VCaP (cell line): ENCODE data around the gene RNASE9.
"Not testable (repeated sequence)": the region's sequence is repeated elsewhere in the genome, so short reads cannot be mapped to it uniquely, and the experiment has no call there.

Experiments
- H3K27ac ChIP-seq: fragments of 450-650 bp; 2 replicates; pipeline ENCODE4 v1.5.1; 2017
- TF ChIP-seq, protein P1 (sequence below): fragments of 450-650 bp; conservative IDR thresholded peaks from 2 replicates; pipeline ENCODE4 v1.5.1; 2017; ENCODE audit warnings: mild to moderate bottlenecking, moderate library complexity

RNASE9 gene

GRCh38 chr14:20606190-20606901 lies 45.5 kb upstream of the RNASE9 start:
- TF ChIP-seq, protein P1, sequence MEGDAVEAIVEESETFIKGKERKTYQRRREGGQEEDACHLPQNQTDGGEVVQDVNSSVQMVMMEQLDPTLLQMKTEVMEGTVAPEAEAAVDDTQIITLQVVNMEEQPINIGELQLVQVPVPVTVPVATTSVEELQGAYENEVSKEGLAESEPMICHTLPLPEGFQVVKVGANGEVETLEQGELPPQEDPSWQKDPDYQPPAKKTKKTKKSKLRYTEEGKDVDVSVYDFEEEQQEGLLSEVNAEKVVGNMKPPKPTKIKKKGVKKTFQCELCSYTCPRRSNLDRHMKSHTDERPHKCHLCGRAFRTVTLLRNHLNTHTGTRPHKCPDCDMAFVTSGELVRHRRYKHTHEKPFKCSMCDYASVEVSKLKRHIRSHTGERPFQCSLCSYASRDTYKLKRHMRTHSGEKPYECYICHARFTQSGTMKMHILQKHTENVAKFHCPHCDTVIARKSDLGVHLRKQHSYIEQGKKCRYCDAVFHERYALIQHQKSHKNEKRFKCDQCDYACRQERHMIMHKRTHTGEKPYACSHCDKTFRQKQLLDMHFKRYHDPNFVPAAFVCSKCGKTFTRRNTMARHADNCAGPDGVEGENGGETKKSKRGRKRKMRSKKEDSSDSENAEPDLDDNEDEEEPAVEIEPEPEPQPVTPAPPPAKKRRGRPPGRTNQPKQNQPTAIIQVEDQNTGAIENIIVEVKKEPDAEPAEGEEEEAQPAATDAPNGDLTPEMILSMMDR: peak; percentile 83
- no peak overlapping the region for H3K27ac ChIP-seq

GRCh38 chr14:20603813-20604690 lies 43.2 kb upstream of the RNASE9 start:
- TF ChIP-seq, protein P1: no peak
- no peak overlapping the region for H3K27ac ChIP-seq

- no peak overlapping the region for H3K27ac ChIP-seq
- TF ChIP-seq, protein P1: no peak
These were observed 41.7 kb upstream of the RNASE9 start for GRCh38 chr14:20602583-20602982.

DNA sequence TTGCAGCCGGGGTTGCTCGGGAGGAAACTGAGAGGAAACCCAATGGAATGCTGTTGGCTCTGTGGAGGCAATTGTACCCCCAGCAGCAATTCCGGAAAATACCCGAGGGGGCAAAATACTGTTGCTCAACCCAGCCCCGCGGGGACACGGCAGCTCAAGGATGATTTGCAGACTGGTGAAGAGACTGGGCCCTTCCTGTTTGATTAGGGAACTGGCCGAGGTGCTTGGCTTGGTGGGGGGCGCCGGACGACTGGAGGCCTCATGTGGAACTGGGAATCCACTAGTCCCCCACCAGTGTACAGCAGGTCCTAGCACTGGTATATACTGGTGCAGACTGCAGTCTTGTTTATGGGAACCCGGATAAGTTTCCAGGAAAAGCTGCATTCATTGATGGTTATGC lies 40.7 kb upstream of the RNASE9 start:
- TF ChIP-seq, protein P1: no peak
- H3K27ac ChIP-seq: no peak overlapping the region

GRCh38 chr14:20597108-20597507 lies 36.3 kb upstream of the RNASE9 start:
- TF ChIP-seq, protein P1: no peak
- no peak overlapping the region for H3K27ac ChIP-seq

GRCh38 chr14:20595726-20596125 lies 34.9 kb upstream of the RNASE9 start:
- not testable (repeated sequence) for H3K27ac ChIP-seq

- no peak overlapping the region for H3K27ac ChIP-seq
- TF ChIP-seq, protein P1: no peak
These were observed 31.7 kb upstream of the RNASE9 start for GRCh38 chr14:20592574-20592973.

GRCh38 chr14:20591235-20591634 lies 30.4 kb upstream of the RNASE9 start, which contains the start of gene RNASE12:
RNASE12 (minus strand) TSS chr14:20591376; CDS start chr14:20590723, 653 bp downstream.
- no peak within 1 kb of the TSS for H3K27ac ChIP-seq

More at GRCh38 chr14:20591235-20591634, 30.4 kb upstream of the RNASE9 start, which contains the start of gene RNASE12:
- TF ChIP-seq, protein P1: no peak
